CD14-positive monocyte (primary cell): Measurements from ENCODE around the gene MACROD2. TPM values are rescaled to one million over a fixed set of nuclear protein-coding genes. Genes with fewer than 3 reads are reported as not detected.

Source experiments
- DNase-seq, 3 donors: peaks; one replicate each; pipeline ENCODE4 v3.0.0-alpha.2; 2011 to 2022
- H2AFZ ChIP-seq: 2 replicates; pipeline ENCODE4 v1.6.0; 2012; ENCODE audit warnings: mild to moderate bottlenecking, low read depth, low read length, inconsistent platforms; ENCODE audit not compliant: insufficient read depth, poor library complexity, severe bottlenecking
- H3K27ac ChIP-seq, 2 donors: 1 replicate in 1 of 2; 2 replicates in 1 of 2; pipeline ENCODE4 v1.5.1; 2012 to 2013; ENCODE audit warnings: low read length in 2 of 2, control low read depth in 1 of 2, inconsistent platforms in 1 of 2, low read depth in 1 of 2, mild to moderate bottlenecking in 1 of 2
- H3K27me3 ChIP-seq, 2 donors: one replicate each; pipeline versions ENCODE4 v1.6.0 to v1.6.1; 2011 to 2013; ENCODE audit warnings: low read length in 2 of 2; ENCODE audit not compliant: control insufficient read depth in 2 of 2, insufficient read depth in 2 of 2
- H3K36me3 ChIP-seq, 2 donors: replicated peaks in 1 of 2; 1 replicate in 1 of 2; 2 replicates in 1 of 2; pipeline versions ENCODE4 v1.5.1 to v1.6.1; 2012 to 2013; ENCODE audit warnings: low read length in 2 of 2, control low read depth in 1 of 2, inconsistent platforms in 1 of 2, mild to moderate bottlenecking in 1 of 2; ENCODE audit not compliant: insufficient read depth in 2 of 2, control insufficient read depth in 1 of 2
- H3K4me1 ChIP-seq, 2 donors: 1 replicate in 1 of 2; 2 replicates in 1 of 2; pipeline versions ENCODE4 v1.5.1 to v1.6.1; 2012 to 2013; ENCODE audit warnings: low read length in 2 of 2, control low read depth in 1 of 2, inconsistent platforms in 1 of 2, mild to moderate bottlenecking in 1 of 2, moderate library complexity in 1 of 2; ENCODE audit not compliant: insufficient read depth in 2 of 2, control insufficient read depth in 1 of 2
- H3K4me2 ChIP-seq: replicated peaks from 2 replicates; pipeline ENCODE3; 2012; ENCODE audit warnings: low read length, moderate library complexity, mild to moderate bottlenecking; ENCODE audit not compliant: poor library complexity, severe bottlenecking; ENCODE audit errors: extremely low read depth
- H3K4me3 ChIP-seq, 3 experiments: fragments of 200-600 bp in 1 of 3; sonication (generic) in 1 of 3; replicated peaks in 1 of 3; 1 replicate in 2 of 3; 2 replicates in 1 of 3; pipeline ENCODE4 v1.5.1; 2011 to 2013; ENCODE audit warnings: low read length in 3 of 3, mild to moderate bottlenecking in 3 of 3, control low read depth in 2 of 3, low read depth in 2 of 3, inconsistent platforms in 1 of 3, moderate library complexity in 1 of 3
- H3K79me2 ChIP-seq: 2 replicates; pipeline ENCODE4 v1.6.0; 2012; ENCODE audit warnings: mild to moderate bottlenecking, control low read depth, inconsistent platforms, low read length, moderate library complexity; ENCODE audit not compliant: insufficient read depth
- H3K9ac ChIP-seq: 2 replicates; pipeline ENCODE4 v1.6.0; 2017; ENCODE audit warnings: low read length, mild to moderate bottlenecking; ENCODE audit not compliant: insufficient read depth, poor library complexity, severe bottlenecking
- H3K9me3 ChIP-seq, 2 donors: replicated peaks in 1 of 2; 1 replicate in 1 of 2; 2 replicates in 1 of 2; pipeline versions ENCODE4 v1.5.1 to v1.6.1; 2012 to 2013; ENCODE audit warnings: low read length in 2 of 2, control low read depth in 1 of 2; ENCODE audit not compliant: control insufficient read depth in 1 of 2, insufficient read depth in 1 of 2
- H4K20me1 ChIP-seq: 2 replicates; pipeline ENCODE4 v1.6.0; 2012; ENCODE audit warnings: mild to moderate bottlenecking, low read length, control low read depth, moderate library complexity; ENCODE audit not compliant: insufficient read depth
- H3K27ac Mint-ChIP-seq, 7 donors: one replicate each; pipeline ENCODE4 v1.8.0; 2020; ENCODE audit warnings: mild to moderate bottlenecking in 7 of 7, mixed read lengths in 7 of 7, moderate library complexity in 6 of 7, inconsistent platforms in 2 of 7
- H3K27me3 Mint-ChIP-seq, 3 donors: one replicate each; pipeline ENCODE4 v1.8.0; 2021 to 2022; ENCODE audit warnings: low read depth in 3 of 3, mild to moderate bottlenecking in 3 of 3, mixed read lengths in 3 of 3, moderate library complexity in 3 of 3, inconsistent platforms in 1 of 3
- H3K36me3 Mint-ChIP-seq, 2 donors: one replicate each; pipeline ENCODE4 v1.8.0; 2020; ENCODE audit warnings: mixed read lengths in 2 of 2, inconsistent platforms in 1 of 2, mild to moderate bottlenecking in 1 of 2
- H3K4me1 Mint-ChIP-seq: one replicate; pipeline ENCODE4 v1.8.0; 2020; ENCODE audit warnings: mild to moderate bottlenecking, mixed read lengths
- H3K4me3 Mint-ChIP-seq, 2 donors: one replicate each; pipeline ENCODE4 v1.8.0; 2020; ENCODE audit warnings: mild to moderate bottlenecking in 2 of 2, mixed read lengths in 2 of 2, moderate library complexity in 1 of 2
- H3K9me3 Mint-ChIP-seq, 7 donors: one replicate each; pipeline ENCODE4 v1.8.0; 2020 to 2022; ENCODE audit warnings: mixed read lengths in 7 of 7, mild to moderate bottlenecking in 6 of 7, moderate library complexity in 6 of 7, inconsistent platforms in 2 of 7
- WGBS: methylation state at CpG from one replicate; pipeline ENCODE4 v1.1.5; 2013; ENCODE audit warnings: missing lambda C conversion rate; ENCODE audit not compliant: insufficient coverage; 5-methylcytosine and 5-hydroxymethylcytosine counted together
- intact Hi-C, 2 donors: fragments of 100-400 bp; cut with micrococcal nuclease; formaldehyde crosslinking; loops; one replicate each; pipeline versions ENCODE4 v1.15.0 to v1.15.1; 2023
- polyA plus RNA-seq, 3 donors: library from polyadenylated mRNA; depleted of rRNA in 1 of 3; unstranded in 2 of 3; stranded (reverse) in 1 of 3; fragments of 300-500 nt in 2 of 3; fragments of >200 nt in 1 of 3; fragmentation: Illumina TruSeq in 2 of 3; gene quantifications; 1 replicate in 2 of 3; 2 replicates in 1 of 3; pipeline ENCODE4 v1.2.3, GENCODE V29; 2012 to 2021
- TF ChIP-seq, protein P1 (sequence below): fragments of 200-600 bp; IDR thresholded peaks from one replicate; pipeline ENCODE4 v1.8.0; 2022; ENCODE audit warnings: antibody characterized with exemption, mild to moderate bottlenecking

MACROD2 gene
- polyA plus RNA-seq, 3 donors: 0.23 TPM; not detected in 2

DNA sequence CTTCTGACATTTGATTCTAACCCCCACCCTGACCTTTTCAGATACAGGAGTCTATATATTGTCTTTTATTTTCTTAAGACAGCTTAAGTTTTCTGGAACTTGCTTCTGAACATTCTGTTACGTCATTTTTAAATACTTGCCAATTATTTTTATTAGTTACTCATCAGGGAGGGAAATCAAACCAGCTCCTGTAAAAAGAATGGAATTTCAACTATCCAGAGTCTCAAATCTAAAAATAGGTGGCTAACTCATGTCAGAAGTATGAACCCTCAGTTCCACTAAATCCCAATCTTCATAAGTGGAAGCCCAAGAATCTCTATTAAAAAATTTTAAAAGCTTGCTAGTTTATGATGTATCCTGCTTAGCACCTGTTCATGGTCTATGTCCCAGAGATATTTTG lies 1677.9 kb downstream of the MACROD2 start:
- Histone ChIP-seq H4K20me1 (no peaks in the 10 kb centered on the region), H3K27me3 (no peaks in the 10 kb centered on the region), H2AFZ (no peak overlapping the region), H3K79me2 (no peaks in the 10 kb centered on the region), H3K4me3 (no peak overlapping the region), H3K9ac (no peak overlapping the region), H3K9me3 (peaks cover 0 to 2% of the 10 kb centered on the region in 2 donors), H3K4me2 (no peak overlapping the region), H3K27ac (no peak overlapping the region), H3K4me1 (no peaks in the 10 kb centered on the region), H3K36me3 (no peaks in the 10 kb centered on the region)
- H3K4me3 Mint-ChIP-seq: no peak overlapping the region
- H3K27me3 Mint-ChIP-seq: peaks cover 0 to 3% (median 2%) of the 10 kb centered on the region in 3 donors
- intact Hi-C loops: no loop called here
- no peaks in the 10 kb centered on the region for H3K4me1 Mint-ChIP-seq
- WGBS: no CpG with 5 or more reads among the region's 1 CpG
- H3K36me3 Mint-ChIP-seq: no peaks in the 10 kb centered on the region
- peaks cover 0 to 8% (median 3%) of the 10 kb centered on the region in 7 donors for H3K9me3 Mint-ChIP-seq
- H3K27ac Mint-ChIP-seq: no peak overlapping the region
- TF ChIP-seq, protein P1, sequence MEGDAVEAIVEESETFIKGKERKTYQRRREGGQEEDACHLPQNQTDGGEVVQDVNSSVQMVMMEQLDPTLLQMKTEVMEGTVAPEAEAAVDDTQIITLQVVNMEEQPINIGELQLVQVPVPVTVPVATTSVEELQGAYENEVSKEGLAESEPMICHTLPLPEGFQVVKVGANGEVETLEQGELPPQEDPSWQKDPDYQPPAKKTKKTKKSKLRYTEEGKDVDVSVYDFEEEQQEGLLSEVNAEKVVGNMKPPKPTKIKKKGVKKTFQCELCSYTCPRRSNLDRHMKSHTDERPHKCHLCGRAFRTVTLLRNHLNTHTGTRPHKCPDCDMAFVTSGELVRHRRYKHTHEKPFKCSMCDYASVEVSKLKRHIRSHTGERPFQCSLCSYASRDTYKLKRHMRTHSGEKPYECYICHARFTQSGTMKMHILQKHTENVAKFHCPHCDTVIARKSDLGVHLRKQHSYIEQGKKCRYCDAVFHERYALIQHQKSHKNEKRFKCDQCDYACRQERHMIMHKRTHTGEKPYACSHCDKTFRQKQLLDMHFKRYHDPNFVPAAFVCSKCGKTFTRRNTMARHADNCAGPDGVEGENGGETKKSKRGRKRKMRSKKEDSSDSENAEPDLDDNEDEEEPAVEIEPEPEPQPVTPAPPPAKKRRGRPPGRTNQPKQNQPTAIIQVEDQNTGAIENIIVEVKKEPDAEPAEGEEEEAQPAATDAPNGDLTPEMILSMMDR: no peak
- DNase-seq: no peak

DNA sequence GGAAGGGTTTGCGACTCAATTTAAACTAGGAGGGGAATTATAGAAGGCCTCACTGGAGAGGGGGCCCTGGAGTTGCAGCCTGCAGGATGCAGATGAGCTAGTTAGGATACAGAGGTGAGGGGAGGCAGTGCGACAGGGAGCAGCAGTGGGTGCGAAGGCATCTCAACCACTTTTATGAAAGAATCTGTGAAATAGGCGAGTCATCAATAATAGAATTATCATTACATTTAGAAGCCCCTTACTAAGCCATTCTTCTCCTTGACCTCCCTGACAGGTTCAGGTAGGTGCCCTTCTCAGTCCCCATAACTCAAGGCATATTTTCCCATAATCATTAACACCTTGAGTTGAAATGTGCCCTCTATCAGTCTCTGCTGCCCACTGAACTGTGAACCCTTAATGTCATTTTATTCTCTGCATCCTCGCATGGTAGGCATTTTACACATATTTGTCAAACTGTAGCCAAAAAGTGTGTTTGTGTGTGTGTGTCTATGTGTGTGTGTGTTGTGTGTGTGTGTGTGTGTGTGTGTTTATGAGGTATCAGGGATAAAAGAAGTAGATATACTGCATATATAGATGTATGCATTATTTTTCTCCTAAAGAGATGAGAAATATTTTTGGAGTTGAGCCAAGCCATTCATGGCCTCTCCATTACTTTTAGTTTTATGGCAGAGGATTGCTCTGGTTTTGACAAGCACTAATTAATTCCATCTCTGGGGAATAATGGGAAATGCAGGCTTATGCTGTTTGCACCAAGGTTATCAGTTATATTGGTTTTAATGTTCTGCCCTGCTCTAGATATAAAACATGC lies 1679.1 kb downstream of the MACROD2 start:
- H3K4me1 Mint-ChIP-seq: no peaks in the 10 kb centered on the region
- no peaks in the 10 kb centered on the region for H3K79me2 ChIP-seq
- peaks cover 0 to 2% of the 10 kb centered on the region in 2 donors for H3K9me3 ChIP-seq
- H3K9ac ChIP-seq: no peak overlapping the region
- no peaks in the 10 kb centered on the region for H4K20me1 ChIP-seq
- H3K4me2 ChIP-seq: no peak overlapping the region
- H3K4me3 ChIP-seq: no peak overlapping the region
- H3K27me3 Mint-ChIP-seq: peaks cover 0 to 3% (median 2%) of the 10 kb centered on the region in 3 donors
- H3K9me3 Mint-ChIP-seq: peaks cover 0 to 9% (median 3%) of the 10 kb centered on the region in 7 donors
- no peak overlapping the region for H3K4me3 Mint-ChIP-seq
- DNase-seq: no peak
- no peaks in the 10 kb centered on the region for H3K36me3 ChIP-seq
- intact Hi-C loops: no loop called here
- 100% methylated on average over 2 of the region's 5 CpGs for WGBS
- H3K4me1 ChIP-seq: no peaks in the 10 kb centered on the region
- H2AFZ ChIP-seq: no peak overlapping the region
- H3K27ac ChIP-seq: no peak overlapping the region
- TF ChIP-seq, protein P1: no peak
- H3K27ac Mint-ChIP-seq: no peak overlapping the region
- H3K36me3 Mint-ChIP-seq: no peaks in the 10 kb centered on the region
- H3K27me3 ChIP-seq: no peaks in the 10 kb centered on the region
